Aorta (tissue), 5 donors: Measurements from ENCODE around the gene NCOR1. TPM values are rescaled to one million over a fixed set of nuclear protein-coding genes. Genes with fewer than 3 reads are reported as not detected.

Experiments
- ATAC-seq: fragments of 200-7000 bp; cut with Tn5 transposase; one replicate; pipeline ENCODE4 v1.9.1; 2022; ENCODE audit warnings: moderate library complexity; ENCODE audit not compliant: low FRiP score
- DNase-seq, 2 donors: peaks; one replicate each; pipeline ENCODE4 v3.0.0-alpha.2; 2020
- H3K27ac ChIP-seq, 2 donors: one replicate each; pipeline ENCODE4 v1.5.1; 2013; ENCODE audit warnings: low read length in 2 of 2, mild to moderate bottlenecking in 2 of 2, moderate library complexity in 2 of 2, control low read depth in 1 of 2, inconsistent platforms in 1 of 2, low read depth in 1 of 2
- H3K27me3 ChIP-seq, 2 donors: one replicate each; pipeline ENCODE4 v1.6.1; 2013; ENCODE audit warnings: control low read depth in 1 of 2, low read length in 1 of 2, mild to moderate bottlenecking in 1 of 2, moderate library complexity in 1 of 2; ENCODE audit not compliant: insufficient read depth in 2 of 2, control insufficient read depth in 1 of 2
- H3K36me3 ChIP-seq, 2 donors: one replicate each; pipeline ENCODE4 v1.6.1; 2013; ENCODE audit warnings: control low read depth in 1 of 2, low read length in 1 of 2, mild to moderate bottlenecking in 1 of 2; ENCODE audit not compliant: insufficient read depth in 2 of 2, control insufficient read depth in 1 of 2
- H3K4me1 ChIP-seq, 2 donors: one replicate each; pipeline ENCODE4 v1.6.1; 2013; ENCODE audit warnings: low read length in 2 of 2, control low read depth in 1 of 2, mild to moderate bottlenecking in 1 of 2, moderate library complexity in 1 of 2; ENCODE audit not compliant: insufficient read depth in 2 of 2, control insufficient read depth in 1 of 2
- H3K4me3 ChIP-seq, 2 donors: one replicate each; pipeline ENCODE4 v1.5.1; 2013; ENCODE audit warnings: low read length in 2 of 2, control low read depth in 1 of 2, mild to moderate bottlenecking in 1 of 2
- H3K9me3 ChIP-seq: one replicate; pipeline ENCODE4 v1.6.1; 2013; ENCODE audit warnings: mild to moderate bottlenecking, low read length; ENCODE audit not compliant: control insufficient read depth
- WGBS, 2 donors: extraction: QIAGEN DNeasy Blood & Tissue Kit; methylation state at CpG; one replicate each; pipeline ENCODE4 v1.1.7; 2013; 5-methylcytosine and 5-hydroxymethylcytosine counted together
- intact Hi-C, 2 donors: fragments of 100-400 bp; cut with DNase I; formaldehyde crosslinking; loops; one replicate each; pipeline versions ENCODE4 v1.14.2 to v1.15.0; 2022
- polyA plus RNA-seq, 2 donors: library from polyadenylated mRNA; stranded (reverse); fragments of 200-250 nt; gene quantifications; one replicate each; pipeline ENCODE4 v1.2.3, GENCODE V29; 2013
- total RNA-seq, 2 donors: library from RNA; stranded (reverse); fragmentation: NEBNext Ultra II Directional; extraction: Animal tissue kit (Norgen Biotek cat#: 25700); gene quantifications; one replicate each; pipeline ENCODE4 v1.2.1, GENCODE V29; 2021
- donor health status: healthy with polysubstance abuse.
- donor health status: Bipolar disorder and iron deficiency.
- donor health status: DM: no; HTN: no; CAD: no.
- donor health status: DM: no; HTN: no; CAD: no.
- donor health status: DM: yes; HTN: yes; CAD: no.

Gene NCOR1
- total and polyA plus RNA-seq, 4 donors, result 134 to 323 (median 146) TPM

DNA sequence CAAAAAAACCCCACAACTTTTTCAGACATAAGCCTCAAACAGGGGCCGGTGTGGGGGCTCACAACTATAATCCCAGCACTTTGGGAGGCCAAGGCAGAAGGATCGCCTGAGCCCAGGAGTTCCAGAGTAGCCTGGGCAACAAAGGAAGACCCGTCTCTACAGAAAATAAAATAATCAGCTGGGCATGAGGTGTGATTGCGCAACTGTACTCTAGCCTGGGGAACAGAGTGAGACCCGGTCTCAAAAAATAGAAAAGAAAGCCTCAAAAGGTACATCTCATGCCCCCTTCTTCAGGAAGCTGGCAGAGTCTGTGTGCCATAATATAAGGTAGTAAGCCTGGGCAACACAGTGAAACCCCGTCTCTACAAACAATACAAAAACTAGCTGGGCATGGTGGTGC is 219.0 kb downstream of the NCOR1 start:
- WGBS, 2 donors, result 75 to 87% methylated on average over 6 of the region's 6 CpGs
- ATAC-seq, result no peak
- no peak overlapping the region for H3K4me3 ChIP-seq
- DNase-seq, result no peak
- intact Hi-C loops, result loop anchor here (5.0 kb wide), 1 partner anchor 169 kb away; no protein-coding TSS in a partner anchor
- no peak overlapping the region for H3K27ac ChIP-seq
- H3K4me1 ChIP-seq, result no peaks in the 10 kb centered on the region
- H3K36me3 ChIP-seq, result no peaks in the 10 kb centered on the region
- H3K9me3 ChIP-seq, result no peaks in the 10 kb centered on the region
- no peaks in the 10 kb centered on the region for H3K27me3 ChIP-seq

DNA sequence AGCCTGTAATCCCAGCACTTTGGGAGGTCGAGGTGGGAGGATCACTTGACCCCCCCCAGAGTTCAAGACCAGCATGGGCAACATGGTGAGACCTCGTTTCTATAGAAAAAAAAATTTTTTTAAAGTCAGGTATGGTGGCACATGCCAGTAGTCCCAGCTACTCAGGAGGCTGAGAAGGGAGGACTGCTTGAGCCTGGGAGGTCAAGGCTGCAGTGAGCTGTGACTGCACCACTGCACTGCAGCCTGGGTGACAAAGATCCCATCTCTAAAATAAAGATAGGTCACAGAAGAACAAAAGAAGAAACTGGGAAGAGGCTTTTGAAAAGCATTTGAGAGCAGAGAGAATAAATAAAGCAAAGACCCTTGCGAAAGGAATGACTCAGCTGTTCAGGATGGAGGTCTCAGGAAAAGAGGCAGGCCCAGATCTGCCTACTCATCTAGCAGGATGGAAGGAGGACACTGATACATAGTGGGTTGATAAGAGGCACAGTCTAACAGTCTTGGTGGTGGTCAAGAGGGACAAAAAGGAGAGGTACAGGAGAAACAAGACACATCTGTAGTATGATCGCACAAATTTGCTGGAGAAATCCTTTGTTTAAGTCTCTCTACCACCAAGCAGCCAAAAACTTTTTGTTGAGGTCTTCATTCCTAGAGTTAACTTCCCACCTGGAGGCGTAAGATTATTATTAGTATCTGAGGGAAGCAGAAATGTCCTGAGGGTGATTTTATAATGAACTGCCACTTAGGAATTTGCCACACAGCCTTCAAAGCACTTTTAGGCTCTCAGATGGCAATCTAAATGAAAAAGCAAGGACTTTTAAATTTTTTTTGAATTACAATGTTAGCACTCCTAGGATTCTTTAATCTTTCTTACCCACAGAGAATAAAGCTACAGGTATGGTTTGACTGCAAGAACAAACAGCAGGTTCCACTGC is 233.4 kb downstream of the NCOR1 start:
- no peak overlapping the region for H3K27ac ChIP-seq
- DNase-seq (no peak), ATAC-seq (no peak)
- H3K27me3 ChIP-seq, result no peaks in the 10 kb centered on the region
- no peaks in the 10 kb centered on the region for H3K4me1 ChIP-seq
- no peak overlapping the region for H3K4me3 ChIP-seq
- H3K36me3 ChIP-seq, result peaks cover 0 to 12% of the 10 kb centered on the region in 2 donors
- 86 to 92% methylated on average over 5 of the region's 5 CpGs for WGBS, 2 donors
- intact Hi-C loops, result no loop called here
- H3K9me3 ChIP-seq, result no peaks in the 10 kb centered on the region

DNA sequence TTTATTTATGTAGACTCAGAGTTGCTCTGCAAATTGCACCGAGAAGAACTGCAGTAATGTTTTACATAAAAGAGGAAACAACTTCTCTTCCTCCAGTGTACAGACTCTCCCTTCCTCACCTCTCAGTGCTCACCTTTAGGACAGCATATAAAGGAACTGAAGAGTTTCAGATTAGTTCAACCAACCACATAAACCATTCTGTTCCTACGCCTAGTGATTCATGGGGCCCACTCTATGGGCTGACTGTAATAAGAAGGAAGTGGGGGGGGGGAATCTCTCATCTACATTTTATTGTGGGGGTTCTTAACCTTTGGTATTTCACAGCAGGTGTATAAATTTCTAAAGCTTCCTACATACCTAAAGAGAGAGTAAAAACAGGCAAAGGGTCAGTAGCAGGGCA is 234.1 kb downstream of the NCOR1 start:
- intact Hi-C loops, result no loop called here
- Histone ChIP-seq H3K9me3 (no peaks in the 10 kb centered on the region), H3K36me3 (peaks cover 5 to 14% of the 10 kb centered on the region in 2 donors), H3K4me3 (no peak overlapping the region), H3K4me1 (no peaks in the 10 kb centered on the region), H3K27ac (no peak overlapping the region), H3K27me3 (no peaks in the 10 kb centered on the region)
- ATAC-seq (no peak), DNase-seq (no peak)
- 44 to 69% methylated on average over 2 of the region's 2 CpGs for WGBS, 2 donors

Other genes with a start within 250 kb of the NCOR1 start
- 10 to 100 TPM; 14.6 to 15.3 TPM for gene ZSWIM7, start 215.8 kb downstream of the NCOR1 start, total RNA-seq
- gene ZSWIM7, start 215.8 kb downstream of the NCOR1 start, polyA plus RNA-seq, result 10 to 100 TPM; 29.6 to 38.1 TPM
- 10 to 100 TPM; 25.9 to 32.4 TPM for gene TTC19, start 215.7 kb downstream of the NCOR1 start, total RNA-seq
- gene TTC19, start 215.7 kb downstream of the NCOR1 start, polyA plus RNA-seq, result 10 to 100 TPM; 12.4 to 18.3 TPM
- gene PIGL, start 1.7 kb upstream of the NCOR1 start, total RNA-seq, result 10 to 100 TPM; 53.3 to 53.4 TPM
- gene PIGL, start 1.7 kb upstream of the NCOR1 start, polyA plus RNA-seq, result 10 to 100 TPM in 1 of 2 donors, not detected in 1; 36.1 TPM
- 10 to 100 TPM in 1 of 2 donors, 1 to 10 TPM in 1; 9.5 to 24.8 TPM for gene CENPV, start 137.9 kb upstream of the NCOR1 start, total RNA-seq
- gene CENPV, start 137.9 kb upstream of the NCOR1 start, polyA plus RNA-seq, result 10 to 100 TPM; 17.2 to 33.8 TPM
- gene UBB, start 165.6 kb upstream of the NCOR1 start, total RNA-seq, result 100 to 1,000 TPM; 809 to 914 TPM
- 1,000 to 10,000 TPM in 1 of 2 donors, 100 to 1,000 TPM in 1; 929 to 1,130 TPM for gene UBB, start 165.6 kb upstream of the NCOR1 start, polyA plus RNA-seq
- gene TRPV2, start 200.0 kb upstream of the NCOR1 start, total RNA-seq, result 10 to 100 TPM; 33.4 to 40.3 TPM
- gene TRPV2, start 200.0 kb upstream of the NCOR1 start, polyA plus RNA-seq, result 10 to 100 TPM in 1 of 2 donors, 1 to 10 TPM in 1; 8.5 to 27.7 TPM